Neural crest cell (in vitro differentiated cells): ENCODE measurements around the gene SBF2. TPM values are rescaled to one million over a fixed set of nuclear protein-coding genes. Genes with fewer than 3 reads are reported as not detected.

Experiments used
- DNase-seq: peaks from one replicate; pipeline ENCODE4 v3.0.0; 2021; ENCODE audit warnings: low read depth, mixed read lengths, low spot score
- H3K27ac Mint-ChIP-seq: one replicate; pipeline ENCODE4 v1.8.0; 2021; ENCODE audit warnings: mild to moderate bottlenecking, mixed read lengths; ENCODE audit not compliant: unreplicated experiment
- H3K27me3 Mint-ChIP-seq: 2 replicates; pipeline ENCODE4 v1.8.0; 2021; ENCODE audit warnings: low read depth, mild to moderate bottlenecking, mixed read lengths
- H3K36me3 Mint-ChIP-seq: 2 replicates; pipeline ENCODE4 v1.8.0; 2021; ENCODE audit warnings: low read depth, mild to moderate bottlenecking, mixed read lengths
- H3K4me1 Mint-ChIP-seq: 2 replicates; pipeline ENCODE4 v1.8.0; 2021; ENCODE audit warnings: mixed read lengths
- H3K4me3 Mint-ChIP-seq: one replicate; pipeline ENCODE4 v1.8.0; 2021; ENCODE audit warnings: mild to moderate bottlenecking, mixed read lengths
- H3K9me3 Mint-ChIP-seq: 2 replicates; pipeline ENCODE4 v1.8.0; 2021; ENCODE audit warnings: mixed read lengths
- CTCF ChIP-seq: fragments of 200-600 bp; sonication (generic); conservative IDR thresholded peaks from 2 replicates; pipeline ENCODE4 v1.5.0; 2021; ENCODE audit warnings: antibody characterized with exemption, mild to moderate bottlenecking
- total RNA-seq: library from RNA; stranded (reverse); gene quantifications from 2 replicates; pipeline ENCODE4 v1.2.1, GENCODE V29; 2021

The SBF2 gene
- total RNA-seq, 1 donor from 2014 or later = 30.2 TPM

- TF ChIP-seq CTCF = no peak
- peak overlapping the region; percentile 35 for H3K4me3 Mint-ChIP-seq
- DNase-seq = no peak
- H3K27me3 Mint-ChIP-seq = no peaks in the 10 kb centered on the region
- H3K27ac Mint-ChIP-seq = peak overlapping the region; percentile 91
- peaks cover 31% of the 10 kb centered on the region for H3K4me1 Mint-ChIP-seq
- H3K9me3 Mint-ChIP-seq = peaks cover 6% of the 10 kb centered on the region
- H3K36me3 Mint-ChIP-seq = peaks cover 3% of the 10 kb centered on the region
Measured at GRCh38 chr11:9765320-9766101, 528.5 kb downstream of the SBF2 start.

GRCh38 chr11:9763301-9763700 lies 530.7 kb downstream of the SBF2 start:
- no peaks in the 10 kb centered on the region for H3K27me3 Mint-ChIP-seq
- H3K4me1 Mint-ChIP-seq = peaks cover 42% of the 10 kb centered on the region
- peaks cover 6% of the 10 kb centered on the region for H3K9me3 Mint-ChIP-seq
- H3K36me3 Mint-ChIP-seq = no peaks in the 10 kb centered on the region
- no peak for DNase-seq
- H3K27ac Mint-ChIP-seq = no peak overlapping the region
- no peak overlapping the region for H3K4me3 Mint-ChIP-seq
- TF ChIP-seq CTCF = no peak

DNA sequence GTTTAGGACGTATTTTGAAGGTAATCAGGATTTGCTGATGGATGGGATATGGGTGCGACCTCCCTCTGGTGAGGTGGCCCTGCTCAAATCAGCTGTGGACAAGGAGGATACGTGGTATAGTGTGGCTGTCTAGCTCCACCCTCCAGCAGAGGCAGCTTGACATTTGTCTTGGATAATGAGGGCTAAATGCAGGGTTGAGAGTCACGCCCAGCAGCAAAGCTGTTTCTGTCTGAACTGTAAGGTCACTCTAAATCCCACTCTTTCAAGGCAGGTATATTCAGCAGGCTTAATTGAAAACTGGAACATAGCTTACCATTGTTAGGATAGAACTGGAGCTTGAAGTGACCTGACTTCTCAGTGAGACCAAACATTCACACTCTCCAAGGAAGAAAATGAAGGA lies 531.5 kb downstream of the SBF2 start:
- peaks cover 46% of the 10 kb centered on the region for H3K4me1 Mint-ChIP-seq

GRCh38 chr11:9761441-9761945 lies 532.5 kb downstream of the SBF2 start:
- peaks cover 55% of the 10 kb centered on the region for H3K4me1 Mint-ChIP-seq

More for the DNA sequence above, 531.5 kb downstream of the SBF2 start:
- TF ChIP-seq CTCF = no peak
- Mint-ChIP-seq H3K36me3 (no peaks in the 10 kb centered on the region), H3K9me3 (peaks cover 6% of the 10 kb centered on the region), H3K4me3 (no peak overlapping the region), H3K27ac (no peak overlapping the region), H3K27me3 (no peaks in the 10 kb centered on the region)
- no peak for DNase-seq

DNA sequence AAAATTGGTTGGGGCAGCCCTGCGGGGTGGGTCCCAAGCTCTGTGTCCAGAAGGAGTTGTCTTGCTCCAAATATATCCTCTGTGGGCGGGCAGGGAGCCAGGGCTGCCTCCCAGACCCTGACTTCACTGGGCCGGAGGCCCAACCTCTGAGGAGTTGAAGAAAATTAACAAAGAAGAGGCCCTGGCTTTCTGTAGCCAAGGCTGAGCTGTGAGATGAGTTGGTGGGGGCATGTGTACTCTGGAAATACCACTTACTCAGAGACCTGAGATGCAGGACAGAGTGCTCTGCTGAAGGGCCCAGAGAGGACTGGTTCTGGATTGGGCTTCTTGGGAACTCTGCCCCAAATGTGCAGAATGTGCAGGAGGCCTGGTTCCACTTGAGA lies 533.8 kb downstream of the SBF2 start:
- Mint-ChIP-seq H3K4me1 (peaks cover 56% of the 10 kb centered on the region), H3K4me3 (peak overlapping the region; percentile 16), H3K27me3 (no peaks in the 10 kb centered on the region), H3K36me3 (no peaks in the 10 kb centered on the region), H3K27ac (no peak overlapping the region), H3K9me3 (peaks cover 4% of the 10 kb centered on the region)
- no peak for TF ChIP-seq CTCF
- no peak for DNase-seq

More at GRCh38 chr11:9761441-9761945, 532.5 kb downstream of the SBF2 start:
- Mint-ChIP-seq H3K27ac (no peak overlapping the region), H3K36me3 (no peaks in the 10 kb centered on the region), H3K4me3 (no peak overlapping the region), H3K9me3 (peaks cover 6% of the 10 kb centered on the region), H3K27me3 (no peaks in the 10 kb centered on the region)
- DNase-seq = no peak
- no peak for TF ChIP-seq CTCF
